Upper lobe of left lung (tissue), 4 donors: ENCODE results near the gene DEK.

Source experiments
- EP300 ChIP-seq, 4 donors: sonication (generic); formaldehyde crosslinking; IDR thresholded peaks; one replicate each; pipeline ENCODE4 v1.5.1; 2017; ENCODE audit warnings: antibody characterized with exemption in 4 of 4, control low read depth in 2 of 4
- POLR2A ChIP-seq, 4 donors: fragments of 450-650 bp; IDR thresholded peaks; one replicate each; pipeline ENCODE4 v1.5.1; 2016 to 2017; ENCODE audit warnings: antibody characterized with exemption in 4 of 4, mild to moderate bottlenecking in 2 of 4

GRCh38 chr6:18211338-18211737, 53.0 kb downstream of the DEK start:
- TF ChIP-seq EP300 (IDR thresholded peaks at IDR 0.05): no peak
- no peak for TF ChIP-seq POLR2A (IDR thresholded peaks at IDR 0.05)
